Stimulated activated CD4-positive, alpha-beta T cell treated with anti-CD3 and anti-CD28 coated beads, Interleukin-4, amount 100 ng/mL, for 1 hour (primary cell): ENCODE results near the gene VAPA.
"Not testable (repeated sequence)": the region's sequence is repeated elsewhere in the genome, so short reads cannot be mapped to it uniquely, and the experiment has no call there.

Experiments
- DNase-seq: peaks from one replicate; pipeline ENCODE4 v3.0.0-alpha.2; 2020

VAPA gene

DNA sequence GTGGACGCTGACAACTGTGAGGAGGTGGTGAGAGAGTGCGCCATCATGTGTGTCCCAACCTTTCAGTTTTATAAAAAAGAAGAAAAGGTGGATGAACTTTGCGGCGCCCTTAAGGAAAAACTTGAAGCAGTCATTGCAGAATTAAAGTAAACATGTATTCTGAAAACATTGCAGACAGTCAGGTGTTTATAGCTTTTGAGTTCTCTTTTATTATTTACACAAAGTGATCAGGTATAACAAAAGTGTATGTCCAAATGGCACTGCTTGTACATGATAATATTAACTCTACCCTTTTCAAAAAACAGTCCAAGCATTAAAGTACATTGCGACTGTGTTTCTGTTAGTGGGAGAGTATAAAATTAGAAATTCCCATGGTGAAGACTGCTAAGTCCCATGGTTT is 25.8 kb upstream of the VAPA start:
- DNase-seq, result no peak

DNA sequence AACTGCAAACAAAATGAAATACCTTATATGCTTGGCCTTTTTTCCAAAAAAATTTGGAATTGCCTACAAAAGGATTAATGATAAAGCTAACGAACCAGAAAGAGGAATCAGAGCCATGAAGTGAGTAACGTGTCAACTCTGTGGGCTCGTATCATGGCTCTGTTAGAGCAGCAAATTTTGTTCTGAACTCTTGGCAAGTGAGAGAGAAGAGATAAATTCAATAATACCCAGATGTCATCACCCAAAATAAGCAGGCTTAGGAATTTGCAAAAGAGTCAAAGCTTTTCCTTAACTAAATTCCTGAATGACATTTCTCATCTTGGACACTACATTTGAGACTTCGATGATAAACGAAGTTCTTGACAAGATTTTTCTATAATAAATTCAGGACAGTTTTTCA is 23.6 kb upstream of the VAPA start:
- DNase-seq, result no peak

DNA sequence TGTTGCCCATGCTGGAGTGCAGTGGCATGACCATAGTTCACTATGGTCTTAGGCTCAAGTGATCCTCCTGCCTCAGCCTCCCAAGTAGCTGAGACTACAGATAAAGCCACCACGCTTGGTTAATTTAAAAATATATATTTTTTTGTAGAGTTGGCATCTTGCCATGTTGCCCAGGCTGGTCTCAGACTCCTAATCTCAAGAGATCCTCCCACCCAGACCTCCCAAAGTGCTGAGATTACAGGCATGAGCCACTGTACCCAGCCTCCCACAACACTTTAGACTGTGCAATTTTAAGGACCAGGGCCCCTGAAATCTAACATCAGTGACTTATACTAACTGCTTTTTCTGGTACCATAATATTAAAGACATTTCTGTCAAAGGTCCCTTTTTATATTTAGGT is 22.9 kb upstream of the VAPA start:
- DNase-seq, result no peak

DNA sequence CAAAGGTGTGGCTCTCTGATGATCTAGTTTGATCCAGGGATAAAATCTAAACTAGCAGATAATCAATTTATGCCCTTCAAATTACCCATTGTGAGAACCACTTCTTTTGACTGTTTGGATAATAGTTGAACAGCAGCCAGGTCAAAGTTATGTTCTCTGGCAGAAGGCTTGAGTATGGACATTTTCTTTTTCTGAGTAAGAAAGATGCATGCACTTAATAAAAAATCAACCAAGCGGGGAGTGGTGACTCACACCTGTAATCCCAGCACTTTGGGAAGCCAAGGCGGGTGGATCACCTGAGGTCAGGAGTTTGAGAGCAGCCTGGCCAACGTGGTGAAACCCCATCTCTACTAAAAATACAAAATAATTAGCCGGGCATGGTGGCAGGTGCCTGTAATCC is 22.3 kb upstream of the VAPA start:
- not testable (repeated sequence) for DNase-seq

DNA sequence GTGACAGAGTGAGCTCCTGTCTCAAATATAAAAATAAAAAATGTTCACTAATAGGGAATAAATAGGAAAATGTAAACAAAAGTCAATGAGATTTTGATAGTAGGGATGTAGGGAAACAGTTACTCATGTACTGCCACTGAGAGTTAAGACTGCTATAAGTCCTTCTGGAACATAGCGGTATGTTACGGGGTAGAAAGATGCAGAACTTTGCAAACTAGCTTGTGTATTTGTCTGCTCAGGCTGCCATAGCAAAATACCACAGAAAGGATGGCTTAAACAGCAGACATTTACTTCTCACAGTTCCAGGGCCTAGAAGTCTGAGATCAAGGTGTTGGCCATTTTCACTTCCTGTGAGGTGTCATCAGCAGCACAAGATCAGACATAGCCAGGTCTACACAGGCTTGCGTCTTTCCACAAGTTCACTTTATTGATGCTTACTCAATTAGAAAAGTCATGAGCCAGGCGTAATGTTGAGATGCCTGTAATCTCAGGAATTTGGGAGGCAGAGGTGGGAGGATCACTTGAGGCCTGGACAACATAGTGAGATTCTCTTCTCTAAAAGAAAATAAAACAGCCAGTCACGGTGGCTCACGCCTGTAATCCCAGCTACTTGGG is 19.3 kb upstream of the VAPA start:
- no peak for DNase-seq

DNA sequence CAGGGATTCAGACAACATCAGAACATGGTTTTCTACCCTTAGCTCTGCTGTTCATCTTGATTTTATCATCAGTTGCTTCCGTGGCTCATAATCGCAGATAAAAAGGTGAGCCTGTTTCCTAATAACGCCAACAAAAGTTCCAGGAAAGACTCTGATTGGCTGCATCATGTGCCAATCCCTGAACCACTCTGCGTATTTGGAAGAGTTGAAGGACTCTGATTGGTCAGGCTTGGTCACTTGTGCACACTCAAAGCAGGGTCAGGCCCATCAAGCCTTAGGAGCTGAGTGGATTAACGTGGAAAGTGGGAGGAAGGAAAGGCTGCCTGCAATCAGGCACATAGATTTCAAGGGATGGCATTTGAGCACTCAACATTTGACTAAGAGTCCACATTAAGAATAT is 16.7 kb upstream of the VAPA start:
- no peak for DNase-seq

DNA sequence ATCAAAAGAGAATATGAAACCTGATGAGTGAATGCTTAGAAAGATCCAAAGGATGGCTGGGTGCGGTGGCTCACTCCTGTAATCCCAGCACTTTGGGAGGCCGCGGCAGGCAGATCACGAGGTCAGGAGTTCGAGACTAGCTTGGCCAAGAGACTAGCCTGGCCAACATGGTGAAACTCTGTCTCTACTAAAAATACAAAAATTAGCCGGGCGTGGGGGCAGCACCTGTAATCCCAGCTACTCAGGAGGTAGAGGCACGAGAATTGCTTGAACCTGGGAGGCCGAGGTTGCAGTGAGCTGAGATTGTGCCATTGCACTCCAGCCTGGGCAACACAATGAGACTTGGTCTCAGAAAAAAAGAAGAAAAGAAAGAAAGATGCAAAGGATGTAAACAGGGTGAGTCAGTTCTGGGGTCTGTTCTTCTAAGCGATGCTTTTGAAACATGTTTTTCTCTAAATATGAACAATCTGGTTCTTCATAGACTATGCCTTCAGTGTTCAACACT is 16.0 kb upstream of the VAPA start:
- not testable (repeated sequence) for DNase-seq

DNA sequence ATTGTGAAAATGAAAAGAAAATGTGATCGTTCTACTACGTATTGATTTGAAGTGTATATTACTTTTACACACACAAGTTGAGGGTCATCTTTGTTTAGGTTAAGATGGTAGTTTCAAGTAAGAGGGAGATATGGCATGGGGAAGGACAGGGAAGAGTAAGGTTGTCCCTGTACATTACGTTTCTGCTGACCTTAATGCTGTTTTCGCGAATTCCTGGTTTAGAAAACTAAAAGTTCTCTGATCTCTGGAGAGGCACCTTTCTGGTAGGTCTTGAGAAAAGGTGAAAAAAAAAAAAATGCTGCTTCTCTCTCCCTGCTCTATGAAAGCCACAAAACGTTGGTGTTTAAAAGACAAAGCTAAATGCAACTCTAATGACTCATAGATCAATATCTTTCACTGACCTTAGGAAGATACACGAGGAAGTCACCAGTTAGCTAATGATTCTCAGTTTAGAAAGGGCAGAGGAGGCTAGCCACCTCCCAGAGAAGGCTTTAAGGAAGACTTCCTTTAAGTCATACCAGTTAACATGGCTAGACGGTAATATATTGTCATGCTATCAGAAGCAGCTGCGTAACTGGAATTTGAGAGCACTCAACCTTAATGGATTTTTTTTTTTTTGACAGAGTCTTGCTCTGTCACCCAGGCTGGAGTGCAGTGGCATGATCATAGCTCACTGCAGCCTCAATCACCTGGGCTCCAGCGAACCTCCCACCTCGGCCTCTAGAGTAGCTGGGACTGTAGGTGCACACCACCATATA is 14.8 kb upstream of the VAPA start:
- DNase-seq, result no peak

DNA sequence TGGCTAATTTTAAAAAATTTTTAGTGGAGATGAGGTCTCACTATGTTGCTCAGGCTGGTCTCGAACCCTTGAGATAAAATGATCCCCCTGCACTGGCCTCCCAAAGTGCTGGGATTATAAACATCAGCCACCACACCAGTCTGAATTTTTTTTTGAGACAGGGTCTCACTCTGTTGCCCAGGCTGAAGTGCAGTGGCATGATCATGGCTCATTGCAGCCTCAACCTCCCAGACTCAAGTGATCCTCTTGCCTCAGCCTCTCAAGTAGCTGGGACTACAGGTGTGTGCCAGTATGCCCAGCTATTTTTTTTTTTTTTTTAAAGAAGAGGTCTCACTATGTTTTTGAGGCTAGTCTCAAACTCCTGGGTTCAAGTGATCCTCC is 14.3 kb upstream of the VAPA start:
- DNase-seq, result not testable (repeated sequence)

DNA sequence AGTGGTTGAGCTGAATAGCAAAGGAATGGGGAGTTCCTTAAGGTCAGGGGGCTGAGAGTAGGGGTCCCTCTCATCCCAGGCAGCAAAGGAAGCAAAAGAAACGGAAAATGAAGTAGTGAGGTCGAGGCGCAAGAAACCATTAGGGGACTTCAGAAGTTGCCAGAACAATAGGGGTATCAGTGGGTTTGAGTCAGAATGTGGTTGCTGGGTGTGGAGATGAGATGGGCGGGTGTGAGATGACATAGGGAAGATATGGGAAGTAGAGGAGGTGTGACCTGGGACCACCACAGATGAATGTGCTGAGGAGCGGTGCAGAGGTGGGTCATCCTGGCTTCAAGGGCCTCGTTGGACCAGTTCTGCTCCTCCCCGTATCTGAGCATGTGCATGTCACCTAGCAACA is 13.1 kb upstream of the VAPA start:
- DNase-seq, result no peak

DNA sequence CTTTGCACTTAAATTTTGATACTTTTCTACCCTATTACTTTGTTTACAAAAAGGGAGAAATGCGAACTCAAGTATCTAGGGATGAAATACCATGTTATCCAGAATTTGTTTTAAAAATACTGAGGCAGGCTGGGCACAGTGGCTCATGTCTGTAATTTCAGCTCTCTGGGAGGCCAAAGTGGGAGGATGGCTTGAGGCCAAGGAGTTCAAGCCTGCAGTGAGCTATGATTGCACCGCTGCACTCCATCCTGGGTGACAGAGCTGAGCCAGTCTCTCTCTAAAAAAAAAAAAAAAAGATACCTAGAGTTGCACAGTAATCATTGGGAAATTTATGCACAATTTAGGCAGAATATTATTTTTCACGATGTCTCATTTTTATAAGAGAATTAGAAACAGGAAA is 12.4 kb upstream of the VAPA start:
- no peak for DNase-seq

DNA sequence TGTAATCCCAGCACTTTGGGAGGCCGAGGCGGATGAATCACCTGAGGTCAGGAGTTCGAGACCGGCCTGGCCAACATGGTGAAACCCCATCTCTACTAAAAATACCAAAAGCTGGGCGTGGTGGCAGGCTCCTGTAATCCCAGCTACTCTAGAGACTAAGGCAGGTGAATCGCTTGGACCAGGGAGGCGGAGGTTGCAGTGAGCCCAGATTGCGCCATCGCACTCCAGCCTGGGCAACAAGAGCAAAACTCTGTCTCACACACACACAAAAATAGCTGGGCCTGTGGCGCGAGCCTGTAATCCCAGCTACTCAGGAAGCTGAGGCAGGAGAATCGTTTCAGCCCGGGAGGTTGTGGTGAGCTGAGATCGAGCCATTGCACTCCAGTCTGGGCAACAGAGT is 11.6 kb upstream of the VAPA start:
- not testable (repeated sequence) for DNase-seq

DNA sequence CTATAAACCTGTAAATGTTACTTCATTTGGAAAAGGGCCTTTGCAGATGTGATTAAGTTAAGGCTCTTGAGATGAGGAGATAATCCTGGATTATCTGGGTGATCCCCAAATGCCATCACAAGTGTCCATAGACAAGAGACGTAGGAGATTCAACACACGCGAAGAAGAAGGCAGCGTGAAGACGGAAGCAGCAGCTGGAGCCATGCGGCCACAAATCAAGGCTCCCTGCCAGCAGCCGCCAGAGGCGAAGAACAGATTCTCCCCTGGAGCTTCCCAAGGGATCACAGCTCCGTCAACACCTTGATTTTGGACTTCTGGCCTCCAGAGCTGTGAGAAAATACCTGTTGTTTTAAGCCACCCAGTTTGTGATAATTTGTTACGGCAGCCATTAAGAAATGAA is 11.0 kb upstream of the VAPA start:
- no peak for DNase-seq

DNA sequence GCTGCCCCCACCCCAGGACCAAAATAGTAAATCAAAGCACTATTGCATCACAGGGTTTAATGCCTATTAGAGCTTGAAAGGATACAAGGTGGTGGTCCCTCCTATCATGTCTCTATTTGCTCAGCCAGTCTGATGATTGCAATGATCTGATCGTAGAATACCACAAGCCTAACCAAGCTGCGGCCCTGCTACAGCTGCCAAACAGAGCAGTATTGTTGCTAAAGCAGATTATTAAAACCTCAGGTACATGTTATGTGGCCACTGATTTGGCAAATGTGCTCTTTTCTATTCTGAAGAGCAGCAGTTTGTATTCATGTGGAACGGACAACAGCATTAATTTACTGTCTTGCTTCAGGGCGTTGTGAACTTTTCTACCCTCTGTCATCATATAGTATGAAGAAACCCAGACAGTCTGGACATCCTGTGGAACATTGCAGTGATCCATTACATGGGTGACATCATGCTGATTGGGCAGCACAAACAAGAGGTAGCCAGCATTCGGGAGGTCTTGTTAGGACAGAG is 8.4 kb upstream of the VAPA start:
- DNase-seq, result no peak

DNA sequence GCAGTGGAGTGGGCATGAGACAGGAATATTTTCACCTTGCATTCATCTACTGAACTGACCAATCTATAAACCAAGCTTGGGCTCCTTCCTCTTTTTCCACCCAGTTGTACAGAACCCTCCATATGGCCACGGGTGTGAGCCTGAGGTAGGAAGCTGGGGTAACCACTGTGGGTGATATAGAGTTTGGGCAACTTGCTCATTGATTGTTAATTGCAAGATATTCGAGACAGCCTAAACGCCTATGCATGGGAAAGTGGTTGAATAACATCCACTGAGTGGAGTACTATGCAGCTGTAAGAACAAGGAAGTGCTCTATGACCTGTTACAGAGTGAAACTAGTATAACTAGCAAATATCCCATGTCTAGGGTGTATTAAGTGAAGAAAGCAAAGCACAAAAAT is 7.3 kb upstream of the VAPA start:
- no peak for DNase-seq

DNA sequence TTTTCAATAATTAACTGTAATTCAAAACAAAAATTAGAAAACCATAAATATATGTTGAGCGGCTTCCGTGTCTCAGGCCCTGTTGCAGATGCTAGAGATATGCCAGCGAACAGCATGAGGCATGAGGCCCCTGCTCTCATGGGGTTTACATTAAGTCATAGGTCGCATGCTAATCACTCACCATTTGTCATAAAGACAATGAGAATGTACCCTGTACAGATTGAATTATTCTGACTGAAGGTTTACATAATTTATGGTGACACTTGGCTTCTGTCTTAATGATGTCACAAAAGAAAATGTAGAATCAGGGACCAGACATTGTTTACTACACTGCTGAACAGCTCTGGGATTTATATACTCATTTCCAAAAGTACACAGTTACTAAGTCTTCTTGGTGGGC is 5.9 kb upstream of the VAPA start:
- no peak for DNase-seq

DNA sequence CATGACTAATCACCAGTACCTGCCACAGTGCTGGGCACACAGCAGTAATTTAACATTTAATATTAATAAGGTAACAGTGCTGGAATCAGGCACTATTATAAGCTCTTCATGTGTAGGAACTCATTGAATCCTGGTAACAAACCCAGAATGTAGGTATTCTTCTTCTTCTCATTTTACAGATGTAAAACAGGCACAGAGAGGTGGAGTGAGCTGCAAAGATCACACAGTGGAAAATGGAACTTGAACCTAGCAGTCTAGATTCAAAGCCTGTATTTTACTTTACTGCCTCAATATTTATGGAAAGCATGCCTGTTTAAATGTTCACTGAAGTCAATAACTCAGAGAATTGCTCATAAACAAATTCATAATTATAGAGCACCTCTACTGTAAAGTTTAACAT is 3.7 kb upstream of the VAPA start:
- DNase-seq, result no peak

DNA sequence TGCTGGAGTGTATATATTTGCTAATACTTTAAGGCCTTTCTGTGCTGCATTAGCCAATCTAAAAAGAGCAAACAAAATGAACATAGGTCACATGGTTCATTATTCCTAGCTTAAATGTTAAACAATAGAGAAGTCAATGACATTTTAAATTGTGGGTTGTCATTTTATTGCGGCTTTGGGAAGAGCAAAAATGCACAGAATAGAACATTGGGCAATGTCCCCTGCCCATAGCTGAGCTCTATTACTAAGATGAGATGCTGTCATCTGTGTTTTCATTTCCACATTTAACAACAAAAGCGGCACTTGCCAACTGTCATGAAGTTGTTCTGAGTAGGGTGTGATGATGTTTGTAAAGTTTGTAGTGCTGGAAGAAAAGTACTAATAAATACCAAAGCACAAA is 3.2 kb upstream of the VAPA start:
- DNase-seq, result no peak

DNA sequence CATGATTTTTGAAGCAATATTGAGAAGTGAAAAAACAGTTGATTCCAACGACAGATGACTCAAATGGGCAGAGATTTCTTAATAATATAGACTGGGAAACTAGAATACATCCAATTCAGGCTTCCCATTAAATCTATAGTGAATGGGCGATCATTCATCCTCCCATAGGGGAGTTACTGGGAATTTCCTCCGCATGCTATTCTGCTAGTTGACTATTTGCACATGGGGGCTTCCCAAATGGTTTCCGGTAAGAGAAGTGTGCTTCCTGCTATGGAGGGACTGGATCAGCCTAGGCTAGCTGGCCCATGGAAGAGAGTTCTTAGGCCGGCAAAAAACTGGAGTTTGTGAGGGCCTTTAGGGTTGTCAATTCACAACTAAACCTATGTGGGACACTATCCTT is 2.6 kb upstream of the VAPA start:
- DNase-seq, result no peak

DNA sequence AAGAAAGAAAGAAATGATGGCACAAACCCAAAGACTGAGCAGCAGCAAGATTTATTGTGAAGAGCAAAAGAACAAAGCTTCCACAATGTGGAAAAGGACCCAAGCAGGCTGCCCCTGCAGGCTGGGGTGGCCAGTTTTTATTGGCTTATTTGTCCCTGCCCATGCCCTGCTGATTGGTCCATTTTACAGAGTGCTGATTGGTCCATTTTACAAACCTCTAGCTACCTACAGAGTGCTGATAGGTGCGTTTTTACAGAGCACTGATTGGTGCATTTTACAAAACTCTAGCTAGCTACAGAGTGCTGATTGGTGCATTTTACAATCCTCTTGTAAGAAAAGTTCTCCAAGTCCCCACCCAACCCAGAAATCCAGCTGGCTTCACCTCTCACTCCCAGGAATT is 1.5 kb upstream of the VAPA start:
- not testable (repeated sequence) for DNase-seq

DNA sequence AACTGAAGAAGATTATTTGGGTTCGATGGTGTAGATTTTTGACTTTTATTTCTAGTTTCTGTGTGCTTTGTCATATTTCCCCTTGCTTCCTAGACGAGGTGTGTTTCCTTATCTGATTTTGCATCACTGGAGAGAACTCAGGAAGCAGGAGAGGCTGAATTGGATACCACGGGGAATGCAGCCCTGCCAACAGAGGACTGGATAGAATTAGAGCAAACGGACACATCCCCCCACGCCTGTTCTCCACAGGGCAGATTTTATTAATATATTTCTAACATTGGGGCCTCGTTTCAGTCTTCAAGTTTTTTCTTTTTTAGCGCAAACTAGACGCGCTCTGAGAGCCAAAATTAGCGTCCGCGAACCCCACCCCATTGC is 678 bp upstream of the VAPA start:
- DNase-seq, result no peak

DNA sequence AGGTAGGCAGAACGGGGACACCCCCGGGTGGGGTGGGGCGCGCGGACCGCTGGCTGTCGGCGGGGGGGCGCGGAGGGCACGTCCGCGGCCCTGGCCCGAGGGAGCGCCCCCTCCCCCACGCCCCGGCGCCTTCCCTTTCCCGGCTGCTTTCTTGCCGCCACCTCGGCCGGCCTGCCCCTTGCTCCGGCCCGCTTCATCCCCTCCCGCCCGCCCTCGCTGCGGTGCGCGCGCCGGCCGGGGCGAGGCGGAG is 443 bp downstream of the VAPA start:
- no peak for DNase-seq

DNA sequence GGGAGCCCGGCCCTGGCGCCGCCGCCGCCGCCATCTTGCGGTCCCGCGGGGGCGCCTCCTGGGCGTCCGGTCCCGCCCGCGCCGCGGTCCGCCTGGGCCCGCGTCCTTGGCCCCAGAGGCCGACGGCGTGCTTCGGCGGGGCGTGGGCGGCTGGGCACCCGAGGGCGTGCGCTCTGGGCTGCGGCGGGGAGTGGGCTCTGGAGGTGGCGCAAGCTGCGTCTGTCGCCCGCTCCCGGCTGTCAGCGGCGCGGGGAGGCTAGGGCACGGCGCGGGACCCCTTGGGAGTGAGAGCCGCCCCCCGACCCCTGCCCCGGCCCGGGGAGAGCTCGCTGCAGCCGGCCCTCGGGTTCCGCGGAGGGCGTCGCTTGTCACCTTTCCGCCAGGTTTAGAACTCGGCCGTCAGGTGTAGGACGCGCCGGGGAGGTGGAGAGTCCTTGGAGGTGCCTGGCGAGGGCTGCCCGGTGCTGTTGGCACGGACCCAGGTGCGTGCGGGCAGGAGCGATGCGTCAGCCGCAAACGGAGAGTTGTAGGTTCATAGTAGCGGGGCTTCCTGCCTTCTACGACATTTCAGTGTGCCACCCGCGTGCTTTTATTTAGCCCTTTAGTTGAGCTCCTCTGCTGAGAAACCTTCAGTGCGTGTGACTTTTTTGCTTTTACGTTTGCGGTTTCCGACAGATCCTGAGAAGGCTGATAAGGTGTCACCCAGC is 921 bp downstream of the VAPA start:
- peak; percentile 79 for DNase-seq

DNA sequence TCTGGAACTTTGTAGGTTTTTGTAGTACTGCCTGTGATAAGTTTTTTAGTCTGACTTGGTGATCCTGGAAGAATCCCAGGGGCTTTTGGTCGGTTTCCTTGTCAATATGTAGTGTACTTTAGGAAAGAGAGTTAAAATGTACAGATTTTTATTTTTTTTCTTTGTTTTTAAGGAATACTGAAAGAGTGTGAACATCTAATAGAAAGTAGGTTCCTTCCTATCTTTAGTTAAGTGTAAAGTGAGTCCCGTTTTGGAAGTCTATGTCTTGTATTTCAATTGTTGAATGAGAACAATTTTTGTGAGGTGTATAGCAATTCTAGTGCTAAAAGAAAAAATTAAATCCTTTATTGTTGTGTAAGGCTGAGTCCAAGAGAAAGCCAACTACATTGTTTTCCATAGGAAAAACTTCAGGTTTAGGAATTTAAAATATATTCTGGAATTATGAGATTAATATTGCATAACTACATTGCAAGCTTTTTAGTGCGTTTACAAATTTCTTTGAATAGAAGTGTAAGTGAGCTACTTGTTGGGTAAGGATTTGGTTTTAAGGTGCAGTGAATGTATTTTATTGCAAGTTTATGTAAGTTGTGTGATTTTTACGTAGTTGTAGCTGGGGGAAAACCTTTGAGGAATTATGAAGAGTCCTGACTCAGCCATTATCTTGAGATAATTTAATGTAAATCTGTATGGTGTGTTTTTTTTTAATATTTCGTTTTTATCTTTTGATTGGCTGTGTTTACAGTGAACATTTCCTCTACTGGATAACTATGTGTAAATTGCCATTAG is 1.7 kb downstream of the VAPA start:
- DNase-seq, result no peak
